Right cardiac atrium (tissue), 5 donors: ENCODE data around the gene HSPA4L. TPM values are rescaled to one million over a fixed set of nuclear protein-coding genes. Genes with fewer than 3 reads are reported as not detected.

ENCODE experiments used
- ATAC-seq, 2 donors: fragments of 200-7000 bp; cut with Tn5 transposase; one replicate each; pipeline versions ENCODE4 v1.8.0 to v1.9.1; 2020; ENCODE audit warnings: moderate library complexity in 2 of 2, mild to moderate bottlenecking in 1 of 2
- DNase-seq, 3 donors: peaks; one replicate each; pipeline ENCODE4 v3.0.0-alpha.2; 2020
- H3K27ac ChIP-seq: one replicate; pipeline ENCODE4 v1.5.1; 2013; ENCODE audit warnings: mild to moderate bottlenecking, low read length, control low read depth, moderate library complexity
- H3K27me3 ChIP-seq: one replicate; pipeline ENCODE4 v1.6.1; 2013; ENCODE audit not compliant: control insufficient read depth, insufficient read depth
- H3K4me1 ChIP-seq: one replicate; pipeline ENCODE4 v1.6.1; 2013; ENCODE audit warnings: low read length; ENCODE audit not compliant: control insufficient read depth, insufficient read depth
- H3K4me3 ChIP-seq: one replicate; pipeline ENCODE4 v1.5.1; 2013; ENCODE audit warnings: low read length, control low read depth
- H3K9me3 ChIP-seq: one replicate; pipeline ENCODE4 v1.6.1; 2013; ENCODE audit warnings: low read length; ENCODE audit not compliant: control insufficient read depth
- WGBS: extraction: QIAGEN DNeasy Blood & Tissue Kit; methylation state at CpG from one replicate; pipeline ENCODE4 v1.1.7; 2013; 5-methylcytosine and 5-hydroxymethylcytosine counted together
- intact Hi-C, 4 donors: fragments of 100-400 bp; cut with DNase I; formaldehyde crosslinking; loops; one replicate each; pipeline versions ENCODE4 v1.11.0 to v1.14.0; 2022 to 2023
- polyA plus RNA-seq: library from polyadenylated mRNA; stranded (reverse); fragments of 200-250 nt; gene quantifications from one replicate; pipeline ENCODE4 v1.2.3, GENCODE V29; 2013
- total RNA-seq, 4 donors: library from RNA; stranded (reverse); fragmentation: NEBNext Ultra II Directional; extraction: Animal tissue kit (Norgen Biotek cat#: 25700); gene quantifications; one replicate each; pipeline ENCODE4 v1.2.1, GENCODE V29; 2021
- donor health status: healthy with polysubstance abuse.
- donor health status: DM: no; HTN: yes; CAD: no.
- donor health status: DM: no; HTN: no; CAD: no.
- donor health status: DM: no; HTN: yes; CAD: no; lungs with severe emphysema.
- donor health status: DM: yes; HTN: yes; CAD: no.

HSPA4L gene
- total and polyA plus RNA-seq, 5 donors, result 2.1 to 12.4 (median 8.9) TPM

GRCh38 chr4:127843704-127844600, 61.8 kb downstream of the HSPA4L start:
- Histone ChIP-seq H3K27ac (no peak overlapping the region), H3K9me3 (no peaks in the 10 kb centered on the region), H3K27me3 (no peaks in the 10 kb centered on the region), H3K4me1 (no peaks in the 10 kb centered on the region), H3K4me3 (no peak overlapping the region)
- DNase-seq (no peak), ATAC-seq (no peak)
- intact Hi-C loops, result no loop called here
- 92% methylated on average over 12 of the region's 12 CpGs for WGBS

- H3K9me3 ChIP-seq, result no peaks in the 10 kb centered on the region
- ATAC-seq (no peak), DNase-seq (no peak)
- H3K27ac ChIP-seq, result no peak overlapping the region
- intact Hi-C loops, result no loop called here
- WGBS, result 79% methylated on average over 5 of the region's 5 CpGs
- no peak overlapping the region for H3K4me3 ChIP-seq
- H3K27me3 ChIP-seq, result no peaks in the 10 kb centered on the region
- H3K4me1 ChIP-seq, result no peaks in the 10 kb centered on the region
Measured at GRCh38 chr4:127844601-127845116, 62.5 kb downstream of the HSPA4L start.

- Histone ChIP-seq H3K9me3 (no peaks in the 10 kb centered on the region), H3K27ac (no peak overlapping the region), H3K4me3 (no peak overlapping the region), H3K4me1 (no peaks in the 10 kb centered on the region), H3K27me3 (no peaks in the 10 kb centered on the region)
- intact Hi-C loops, result no loop called here
- ATAC-seq (no peak), DNase-seq (no peak)
Measured at GRCh38 chr4:127846061-127846460, 63.9 kb downstream of the HSPA4L start.

GRCh38 chr4:127846765-127847164, 64.6 kb downstream of the HSPA4L start:
- H3K9me3 ChIP-seq, result no peaks in the 10 kb centered on the region
- no peak overlapping the region for H3K27ac ChIP-seq
- H3K4me3 ChIP-seq, result no peak overlapping the region
- ATAC-seq, result no peak
- no peaks in the 10 kb centered on the region for H3K4me1 ChIP-seq
- intact Hi-C loops, result no loop called here
- no peak for DNase-seq
- no peaks in the 10 kb centered on the region for H3K27me3 ChIP-seq
- 94% methylated on average over 1 of the region's 1 CpG for WGBS

GRCh38 chr4:127849505-127850234, 67.5 kb downstream of the HSPA4L start:
- DNase-seq (no peak), ATAC-seq (no peak)
- Histone ChIP-seq H3K27me3 (no peaks in the 10 kb centered on the region), H3K27ac (no peak overlapping the region), H3K4me3 (no peak overlapping the region), H3K4me1 (no peaks in the 10 kb centered on the region), H3K9me3 (no peaks in the 10 kb centered on the region)
- intact Hi-C loops, result no loop called here
- 82% methylated on average over 1 of the region's 1 CpG for WGBS

- intact Hi-C loops, result no loop called here
- no peak for DNase-seq
- Histone ChIP-seq H3K27me3 (no peaks in the 10 kb centered on the region), H3K9me3 (no peaks in the 10 kb centered on the region), H3K4me3 (no peak overlapping the region), H3K4me1 (peaks cover 5% of the 10 kb centered on the region), H3K27ac (no peak overlapping the region)
- 18% methylated on average over 1 of the region's 1 CpG for WGBS
- no peak for ATAC-seq
Measured at GRCh38 chr4:127852661-127853060, 70.5 kb downstream of the HSPA4L start.

- DNase-seq (no peak), ATAC-seq (no peak)
- Histone ChIP-seq H3K27me3 (no peaks in the 10 kb centered on the region), H3K4me3 (no peak overlapping the region), H3K9me3 (no peaks in the 10 kb centered on the region), H3K27ac (no peak overlapping the region), H3K4me1 (peaks cover 5% of the 10 kb centered on the region)
- intact Hi-C loops, result no loop called here
Measured at GRCh38 chr4:127856196-127856812, 74.2 kb downstream of the HSPA4L start.

- Histone ChIP-seq H3K9me3 (no peaks in the 10 kb centered on the region), H3K4me3 (no peak overlapping the region), H3K27me3 (no peaks in the 10 kb centered on the region), H3K27ac (no peak overlapping the region), H3K4me1 (peaks cover 5% of the 10 kb centered on the region)
- DNase-seq (no peak), ATAC-seq (peak in 1 of 2 donors; percentile 34)
- intact Hi-C loops, result no loop called here
- 82% methylated on average over 4 of the region's 4 CpGs for WGBS
Measured at GRCh38 chr4:127856813-127857447, 74.8 kb downstream of the HSPA4L start.

- DNase-seq, result no peak
- Histone ChIP-seq H3K4me3 (no peak overlapping the region), H3K9me3 (no peaks in the 10 kb centered on the region), H3K27me3 (no peaks in the 10 kb centered on the region), H3K27ac (no peak overlapping the region), H3K4me1 (peaks cover 5% of the 10 kb centered on the region)
- ATAC-seq, result no peak
- WGBS, result 89% methylated on average over 1 of the region's 1 CpG
- intact Hi-C loops, result no loop called here
Measured at GRCh38 chr4:127857641-127858040, 75.5 kb downstream of the HSPA4L start.

GRCh38 chr4:127868196-127868595, 86.1 kb downstream of the HSPA4L start:
- no peak for ATAC-seq
- intact Hi-C loops, result no loop called here
- no peaks in the 10 kb centered on the region for H3K27me3 ChIP-seq
- no peak overlapping the region for H3K4me3 ChIP-seq
- no peak overlapping the region for H3K27ac ChIP-seq
- no peaks in the 10 kb centered on the region for H3K9me3 ChIP-seq
- H3K4me1 ChIP-seq, result peaks cover 3% of the 10 kb centered on the region
- WGBS, result 93% methylated on average over 2 of the region's 2 CpGs
- DNase-seq, result no peak
